GM19397 (cell line): ENCODE results near the gene REEP5.
"Not testable (repeated sequence)": the region's sequence is repeated elsewhere in the genome, so short reads cannot be mapped to it uniquely, and the experiment has no call there.

ENCODE experiments used
- ATAC-seq: cut with Tn5 transposase; IDR thresholded peaks from one replicate; pipeline ENCODE4 v1.9.1; 2021; ENCODE audit warnings: mild to moderate bottlenecking, moderate library complexity; ENCODE audit not compliant: unreplicated experiment

REEP5 gene

GRCh38 chr5:112933651-112934365 is 11.8 kb upstream of the REEP5 start:
- ATAC-seq, result no peak

- no peak for ATAC-seq
Measured at GRCh38 chr5:112933105-112933504, 11.1 kb upstream of the REEP5 start.

- no peak for ATAC-seq
Measured at GRCh38 chr5:112931473-112931872, 9.4 kb upstream of the REEP5 start.

GRCh38 chr5:112930082-112930344 is 8.0 kb upstream of the REEP5 start:
- ATAC-seq, result peak; percentile 37

GRCh38 chr5:112929336-112930081 is 7.5 kb upstream of the REEP5 start:
- peak; percentile 64 for ATAC-seq

- ATAC-seq, result no peak
Measured at GRCh38 chr5:112923988-112924387, 2.0 kb upstream of the REEP5 start.

- peak; percentile 30 for ATAC-seq
Measured at GRCh38 chr5:112923148-112923917, 1.3 kb upstream of the REEP5 start.

- ATAC-seq, result peak; percentile 43
Measured at GRCh38 chr5:112921026-112921832, 798 bp downstream of the REEP5 start.

GRCh38 chr5:112919972-112920371 is 2.1 kb downstream of the REEP5 start:
- ATAC-seq, result no peak

- ATAC-seq, result no peak
Measured at GRCh38 chr5:112918679-112919078, 3.3 kb downstream of the REEP5 start.

- no peak for ATAC-seq
Measured at GRCh38 chr5:112918136-112918535, 3.9 kb downstream of the REEP5 start.

GRCh38 chr5:112917453-112917995 is 4.5 kb downstream of the REEP5 start:
- no peak for ATAC-seq

GRCh38 chr5:112915831-112916230 is 6.2 kb downstream of the REEP5 start:
- peak; percentile 43 for ATAC-seq

GRCh38 chr5:112914584-112914983 is 7.4 kb downstream of the REEP5 start:
- ATAC-seq, result no peak

- ATAC-seq, result no peak
Measured at GRCh38 chr5:112910529-112910928, 11.5 kb downstream of the REEP5 start.

GRCh38 chr5:112908854-112909253 is 13.2 kb downstream of the REEP5 start:
- ATAC-seq, result no peak

- ATAC-seq, result no peak
Measured at GRCh38 chr5:112907166-112907631, 14.8 kb downstream of the REEP5 start.

GRCh38 chr5:112906637-112907036 is 15.4 kb downstream of the REEP5 start:
- ATAC-seq, result no peak

- ATAC-seq, result not testable (repeated sequence)
Measured at GRCh38 chr5:112904996-112905395, 17.0 kb downstream of the REEP5 start.

GRCh38 chr5:112902561-112902960 is 19.5 kb downstream of the REEP5 start:
- no peak for ATAC-seq

GRCh38 chr5:112895682-112896081 is 26.3 kb downstream of the REEP5 start:
- ATAC-seq, result no peak
